A673 (cell line): ENCODE results near the gene CSF3.

Experiments used
- EZH2 ChIP-seq: fragments of 200-600 bp; sonication (generic); IDR thresholded peaks from 2 replicates; pipeline ENCODE4 v1.6.1; 2017; ENCODE audit warnings: borderline replicate concordance, low read depth, mild to moderate bottlenecking, mixed read lengths, antibody characterized with exemption, low read length; ENCODE audit not compliant: poor library complexity, severe bottlenecking
- TF ChIP-seq, protein P1 (sequence below): fragments of 300-800, 200-600 bp; sonication (generic); conservative IDR thresholded peaks from 2 replicates; pipeline ENCODE4 v1.5.1; 2017; ENCODE audit warnings: low read depth, mild to moderate bottlenecking, antibody characterized with exemption, low read length, moderate library complexity, mixed read lengths

DNA sequence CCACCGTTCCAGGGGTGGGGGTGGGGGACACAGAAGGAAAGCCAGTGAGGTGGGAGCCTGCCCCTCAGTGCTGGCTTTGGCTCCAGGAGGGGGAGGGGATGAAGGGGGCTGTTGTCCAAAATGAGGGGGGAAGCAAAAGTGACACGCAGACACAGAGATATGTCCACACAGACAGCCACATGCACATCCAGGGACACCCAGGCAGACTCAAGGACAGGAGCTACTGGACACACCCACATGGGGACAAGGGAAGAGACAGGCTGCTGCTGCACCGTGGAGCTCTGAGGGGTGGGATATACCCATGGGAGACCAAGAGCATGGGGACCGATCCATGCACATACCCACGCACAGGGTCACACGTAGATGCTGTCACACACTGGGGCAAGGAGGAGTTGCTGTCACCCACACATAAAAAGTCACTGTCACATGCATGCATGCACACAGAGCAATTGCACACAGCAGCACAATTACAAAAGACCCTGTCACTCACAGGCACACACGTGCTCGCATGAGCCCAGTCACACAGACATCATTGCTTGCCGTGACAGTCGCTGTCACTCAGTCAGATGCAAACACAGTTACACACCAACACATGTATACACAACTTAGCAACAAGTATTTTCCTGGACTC, 48.8 kb downstream of the CSF3 start:
- TF ChIP-seq, protein P1, sequence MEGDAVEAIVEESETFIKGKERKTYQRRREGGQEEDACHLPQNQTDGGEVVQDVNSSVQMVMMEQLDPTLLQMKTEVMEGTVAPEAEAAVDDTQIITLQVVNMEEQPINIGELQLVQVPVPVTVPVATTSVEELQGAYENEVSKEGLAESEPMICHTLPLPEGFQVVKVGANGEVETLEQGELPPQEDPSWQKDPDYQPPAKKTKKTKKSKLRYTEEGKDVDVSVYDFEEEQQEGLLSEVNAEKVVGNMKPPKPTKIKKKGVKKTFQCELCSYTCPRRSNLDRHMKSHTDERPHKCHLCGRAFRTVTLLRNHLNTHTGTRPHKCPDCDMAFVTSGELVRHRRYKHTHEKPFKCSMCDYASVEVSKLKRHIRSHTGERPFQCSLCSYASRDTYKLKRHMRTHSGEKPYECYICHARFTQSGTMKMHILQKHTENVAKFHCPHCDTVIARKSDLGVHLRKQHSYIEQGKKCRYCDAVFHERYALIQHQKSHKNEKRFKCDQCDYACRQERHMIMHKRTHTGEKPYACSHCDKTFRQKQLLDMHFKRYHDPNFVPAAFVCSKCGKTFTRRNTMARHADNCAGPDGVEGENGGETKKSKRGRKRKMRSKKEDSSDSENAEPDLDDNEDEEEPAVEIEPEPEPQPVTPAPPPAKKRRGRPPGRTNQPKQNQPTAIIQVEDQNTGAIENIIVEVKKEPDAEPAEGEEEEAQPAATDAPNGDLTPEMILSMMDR: no peak
- TF ChIP-seq EZH2: no peak
